K562 (cell line): Measurements from ENCODE around the gene GPR152. TPM values are rescaled to one million over a fixed set of nuclear protein-coding genes. Genes with fewer than 3 reads are reported as not detected.

Source experiments
- ATAC-seq: fragments of 200-7000 bp; cut with Tn5 transposase; 3 replicates; pipeline ENCODE4 v1.9.1; 2020; ENCODE audit warnings: moderate library complexity
- Bru-seq: library from RNA; stranded (reverse); fragments of 400-500 nt; gene quantifications from one replicate; lab custom pipeline; 2021; lab: Mats Ljungman, UMichigan
- BruChase-seq, 2 experiments: library from RNA; stranded (reverse); fragments of 400-500 nt; gene quantifications; one replicate each; lab custom pipeline; 2021; lab: Mats Ljungman, UMichigan
- BruUV-seq: library from RNA; stranded (reverse); fragments of 400-500 nt; replicated peaks from 2 replicates; lab custom pipeline; 2021; lab: Mats Ljungman, UMichigan
- CTCF ChIA-PET: fragments of 300-600 bp; formaldehyde crosslinking; extraction: SDS; loops from one replicate; lab custom pipeline; 2021; ENCODE audit warnings: low intra/inter-chr PET ratio; lab: Yijun Ruan, JAX
- POLR2A ChIA-PET: fragments of 300-600, 350-650 bp; sonication (Branson Sonifier 250); formaldehyde crosslinking; extraction: SDS; loops from one replicate; lab custom pipeline; 2021; ENCODE audit warnings: antibody characterized with exemption, inconsistent platforms; lab: Yijun Ruan, JAX
- DNase-seq, 4 experiments: peaks; one replicate each; pipeline versions ENCODE4 v3.0.0 to v3.0.0-alpha.2; 2011 to 2018; ENCODE audit warnings: low spot score in 3 of 4, mixed read lengths in 3 of 4; ENCODE audit errors: extremely low read depth in 1 of 4
- FAIRE-seq: peaks from 2 replicates; lab custom pipeline; 2011; peaks lifted over from hg19 to GRCh38; lab: Jason Lieb, UNC
- H2AFZ ChIP-seq: 2 replicates; pipeline ENCODE4 v1.6.0; 2011; ENCODE audit warnings: low read depth, low read length, control low read depth, inconsistent platforms
- H3K27ac ChIP-seq: fragments of 200-600 bp; 3 replicates; pipeline ENCODE4 v1.8.0; 2011; ENCODE audit warnings: low read depth, mild to moderate bottlenecking, control low read depth, inconsistent platforms, low read length, moderate library complexity, mixed read lengths; ENCODE audit errors: extremely low read depth
- H3K27me3 ChIP-seq, 2 experiments: fragments of 300-600 bp in 1 of 2; 2 replicates in 1 of 2; 3 replicates in 1 of 2; pipeline versions ENCODE4 v1.6.0 to v1.8.0; 2011; ENCODE audit warnings: inconsistent platforms in 2 of 2, low read length in 2 of 2, mild to moderate bottlenecking in 1 of 2, mixed read lengths in 1 of 2, moderate library complexity in 1 of 2; ENCODE audit not compliant: control insufficient read depth in 2 of 2, insufficient read depth in 2 of 2
- H3K36me3 ChIP-seq: fragments of 300-600 bp; 3 replicates; pipeline ENCODE4 v1.8.0; 2011; ENCODE audit warnings: mild to moderate bottlenecking, low read length, inconsistent platforms; ENCODE audit not compliant: control insufficient read depth, insufficient read depth
- H3K4me1 ChIP-seq, 2 experiments: fragments of 200-600 bp in 1 of 2; replicated peaks in 1 of 2; 2 replicates in 1 of 2; 3 replicates in 1 of 2; pipeline versions ENCODE4 v1.5.1 to v1.8.0; 2011; ENCODE audit warnings: inconsistent platforms in 2 of 2, low read length in 2 of 2, mild to moderate bottlenecking in 1 of 2, mixed read lengths in 1 of 2, moderate library complexity in 1 of 2; ENCODE audit not compliant: control insufficient read depth in 2 of 2, insufficient read depth in 2 of 2
- H3K4me2 ChIP-seq: 2 replicates; pipeline ENCODE4 v1.6.1; 2011; ENCODE audit warnings: low read length, control low read depth, inconsistent platforms, mixed read lengths; ENCODE audit not compliant: insufficient read depth
- H3K4me3 ChIP-seq: fragments of 200-600 bp; sonication (generic), shearing (Covaris generic); 2 replicates; pipeline ENCODE4 v1.5.1; 2016; ENCODE audit warnings: control low read depth, inconsistent platforms
- H3K79me2 ChIP-seq: fragments of 200-600 bp; 3 replicates; pipeline ENCODE4 v1.8.0; 2011; ENCODE audit warnings: low read length, inconsistent platforms; ENCODE audit not compliant: control insufficient read depth, insufficient read depth
- H3K9ac ChIP-seq, 2 experiments: 2 replicates each; pipeline versions ENCODE4 v1.6.0 to v1.6.1; 2011; ENCODE audit warnings: low read depth in 2 of 2, low read length in 2 of 2, control low read depth in 1 of 2, inconsistent platforms in 1 of 2, mild to moderate bottlenecking in 1 of 2, mixed read lengths in 1 of 2; ENCODE audit not compliant: insufficient read depth in 1 of 2
- H3K9me1 ChIP-seq: one replicate; pipeline ENCODE4 v1.6.0; 2011; ENCODE audit warnings: inconsistent platforms, mild to moderate bottlenecking, low read length, moderate library complexity; ENCODE audit not compliant: control insufficient read depth, insufficient read depth
- H3K9me3 ChIP-seq: replicated peaks from 2 replicates; pipeline ENCODE4 v1.5.1; 2011; ENCODE audit warnings: low read depth, low read length, inconsistent platforms; ENCODE audit not compliant: control insufficient read depth, insufficient read depth
- H4K20me1 ChIP-seq: replicated peaks from 2 replicates; pipeline ENCODE4 v1.6.1; 2011; ENCODE audit warnings: low read length, inconsistent platforms, mixed read lengths; ENCODE audit not compliant: control insufficient read depth, insufficient read depth
- ARID4B ChIP-seq: sonication (generic); formaldehyde crosslinking; IDR thresholded peaks from 2 replicates; pipeline ENCODE4 v1.8.0; 2022; ENCODE audit warnings: mild to moderate bottlenecking, missing genetic modification reagents
- WGBS: fragments of 100-300 bp; shearing (Covaris generic); methylation state at CpG from one replicate; pipeline ENCODE4 v1.1.6; 2016; ENCODE audit warnings: low coverage, mixed read lengths; ENCODE audit not compliant: insufficient coverage; ENCODE audit errors: missing lambda C conversion rate; 5-methylcytosine and 5-hydroxymethylcytosine counted together
- in situ Hi-C: fragments of 300-500 bp; cut with MboI; formaldehyde crosslinking; loops from 4 replicates; pipeline ENCODE4 v1.15.0; 2018; ENCODE audit warnings: inconsistent platforms, mixed read lengths
- intact Hi-C: fragments of 100-400 bp; cut with micrococcal nuclease; formaldehyde crosslinking; loops from 2 replicates; pipeline ENCODE4 v1.14.2; 2022
- long read RNA-seq, 3 experiments: library from polyadenylated mRNA in 2 of 3; library from RNA in 1 of 3; unstranded in 2 of 3; stranded (forward) in 1 of 3; transcript quantifications; one replicate each; pipeline ENCODE4 v2.0.0, GENCODE V29; 2019 to 2022
- polyA minus RNA-seq, 3 experiments: library from RNA; depleted of rRNA, polyadenylated mRNA; stranded (reverse); fragments of >200 nt; gene quantifications; 2 replicates each; pipeline ENCODE4 v1.2.3, GENCODE V29; 2011
- polyA plus RNA-seq, 8 experiments: library from polyadenylated mRNA; depleted of rRNA in 4 of 8; stranded (reverse) in 5 of 8; unstranded in 3 of 8; fragments of >200 nt; fragmentation: Nextera tagmentation in 2 of 8; fragmentation: Illumina TruSeq in 1 of 8; extraction: Ambion mirVana in 2 of 8; extraction: Trizol in 1 of 8; gene quantifications; 2 replicates each; pipeline versions ENCODE4 v1.2.1 to v1.2.3, GENCODE V29; 2011 to 2014; ENCODE audit warnings: inconsistent platforms in 1 of 8, missing spikeins in 1 of 8
- total RNA-seq, 7 experiments: library from RNA; depleted of rRNA in 6 of 7; stranded (reverse); fragments of >200 nt in 6 of 7; fragmentation: Illumina TruSeq in 2 of 7; extraction: Trizol in 2 of 7; gene quantifications; 2 replicates each; pipeline versions ENCODE4 v1.2.1 to v1.2.3, GENCODE V29; 2011 to 2021; ENCODE audit warnings: low replicate concordance in 1 of 7
- TF ChIP-seq, protein P1 (sequence below), 2 experiments: IDR thresholded peaks; 2 replicates each; pipeline ENCODE4 v1.6.1; 2012; ENCODE audit warnings: improper control_type of control experiment in 2 of 2, low read depth in 2 of 2, low read length in 2 of 2, borderline replicate concordance in 1 of 2
- TF ChIP-seq, protein P2 (sequence below): fragments of 450-650 bp; IDR thresholded peaks from one replicate; pipeline ENCODE4 v1.6.1; 2018; ENCODE audit warnings: mild to moderate bottlenecking, moderate library complexity; ENCODE audit not compliant: partially characterized antibody

The GPR152 gene, protein sequence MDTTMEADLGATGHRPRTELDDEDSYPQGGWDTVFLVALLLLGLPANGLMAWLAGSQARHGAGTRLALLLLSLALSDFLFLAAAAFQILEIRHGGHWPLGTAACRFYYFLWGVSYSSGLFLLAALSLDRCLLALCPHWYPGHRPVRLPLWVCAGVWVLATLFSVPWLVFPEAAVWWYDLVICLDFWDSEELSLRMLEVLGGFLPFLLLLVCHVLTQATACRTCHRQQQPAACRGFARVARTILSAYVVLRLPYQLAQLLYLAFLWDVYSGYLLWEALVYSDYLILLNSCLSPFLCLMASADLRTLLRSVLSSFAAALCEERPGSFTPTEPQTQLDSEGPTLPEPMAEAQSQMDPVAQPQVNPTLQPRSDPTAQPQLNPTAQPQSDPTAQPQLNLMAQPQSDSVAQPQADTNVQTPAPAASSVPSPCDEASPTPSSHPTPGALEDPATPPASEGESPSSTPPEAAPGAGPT
- total RNA-seq (2011; cell fraction: chromatin; rRNA removed; ENCODE audit: low replicate concordance) = not detected in 2 replicates
- not detected in 2 replicates for total RNA-seq (2011; cell fraction: nucleolus; rRNA removed)
- total RNA-seq (2011; cell fraction: nucleoplasm; rRNA removed) = not detected in 2 replicates
- total RNA-seq (2014; rRNA removed) (not detected in 2 replicates), total RNA-seq (2014; rRNA removed; fragmentation: Illumina TruSeq; extraction: Trizol) (not detected in 2 replicates), total RNA-seq (2015; rRNA removed; fragmentation: Illumina TruSeq; extraction: Trizol) (not detected in 2 replicates), total RNA-seq (2021) (not detected in 2 replicates), polyA plus RNA-seq (2011; rRNA removed) (not detected in 2 replicates), polyA plus RNA-seq (2014; fragmentation: Illumina TruSeq; extraction: Trizol) (not detected in 2 replicates), polyA plus RNA-seq (2014; fragmentation: Nextera tagmentation; extraction: Ambion mirVana) (not detected), polyA plus RNA-seq (2014; rRNA removed) (not detected in 2 replicates), polyA minus RNA-seq (2011; rRNA and poly(A)+ RNA removed) (not detected in 2 replicates), Bru-seq, nascent RNA (not detected), BruChase-seq, experiment 1, labeled RNA remaining after a 2-hour chase (not detected), BruChase-seq, experiment 2, labeled RNA remaining after a 6-hour chase (not detected)
- not detected in 2 replicates for polyA plus RNA-seq (2011; cell fraction: cytosol; rRNA removed)
- not detected in 2 replicates for polyA plus RNA-seq (2011; cell fraction: nucleus; rRNA removed)
- polyA plus RNA-seq (2012) = not detected in 2 replicates
- not detected in 2 replicates for polyA minus RNA-seq (2011; cell fraction: cytosol; rRNA and poly(A)+ RNA removed)
- polyA minus RNA-seq (2011; cell fraction: nucleus; rRNA and poly(A)+ RNA removed) = not detected in 2 replicates
- long read RNA-seq, experiment 1 = 0 reads
- long read RNA-seq, experiment 2 = 0 reads
- long read RNA-seq, experiment 3 = 0 reads

- CTCF ChIA-PET = no interaction called here
- H3K4me2 ChIP-seq = no peak within 1 kb of the TSS
- H3K9ac ChIP-seq = peak within 1 kb of the TSS in 1 of 2 experiments; percentile 73; a peak in 2 of 4 replicates
- peaks cover 0 to 40% of the 10 kb centered on the region in 2 experiments; a peak in 2 of 5 replicates for H3K4me1 ChIP-seq
- FAIRE-seq = no peak
- H3K36me3 ChIP-seq = no peaks in the 10 kb centered on the region
- H3K4me3 ChIP-seq = no peak within 1 kb of the TSS
- no peaks in the 10 kb centered on the region for H3K9me1 ChIP-seq
- intact Hi-C loops = no loop called here
- no peaks in the 10 kb centered on the region for H3K79me2 ChIP-seq
- in situ Hi-C loops = no loop called here
- POLR2A ChIA-PET = interaction anchor here (0.6 to 1.5 kb wide), 3 partner anchors 11 to 12 kb away, joined by 3 to 6 read pairs (median 4); no protein-coding TSS in a partner anchor
- no peaks in the 10 kb centered on the region for H3K27me3 ChIP-seq
- peak; percentile 25; the same call in 1 of the 3 replicates for ATAC-seq
- BruUV-seq = no TSS peak
- H4K20me1 ChIP-seq = no peaks in the 10 kb centered on the region
- no peak within 1 kb of the TSS for H3K27ac ChIP-seq
- WGBS = 67% methylated on average over 17 of the region's 33 CpGs
- DNase-seq = no peak
- peak within 1 kb of the TSS; percentile 58 for H2AFZ ChIP-seq
- no peaks in the 10 kb centered on the region for H3K9me3 ChIP-seq
- TF ChIP-seq, protein P1, sequence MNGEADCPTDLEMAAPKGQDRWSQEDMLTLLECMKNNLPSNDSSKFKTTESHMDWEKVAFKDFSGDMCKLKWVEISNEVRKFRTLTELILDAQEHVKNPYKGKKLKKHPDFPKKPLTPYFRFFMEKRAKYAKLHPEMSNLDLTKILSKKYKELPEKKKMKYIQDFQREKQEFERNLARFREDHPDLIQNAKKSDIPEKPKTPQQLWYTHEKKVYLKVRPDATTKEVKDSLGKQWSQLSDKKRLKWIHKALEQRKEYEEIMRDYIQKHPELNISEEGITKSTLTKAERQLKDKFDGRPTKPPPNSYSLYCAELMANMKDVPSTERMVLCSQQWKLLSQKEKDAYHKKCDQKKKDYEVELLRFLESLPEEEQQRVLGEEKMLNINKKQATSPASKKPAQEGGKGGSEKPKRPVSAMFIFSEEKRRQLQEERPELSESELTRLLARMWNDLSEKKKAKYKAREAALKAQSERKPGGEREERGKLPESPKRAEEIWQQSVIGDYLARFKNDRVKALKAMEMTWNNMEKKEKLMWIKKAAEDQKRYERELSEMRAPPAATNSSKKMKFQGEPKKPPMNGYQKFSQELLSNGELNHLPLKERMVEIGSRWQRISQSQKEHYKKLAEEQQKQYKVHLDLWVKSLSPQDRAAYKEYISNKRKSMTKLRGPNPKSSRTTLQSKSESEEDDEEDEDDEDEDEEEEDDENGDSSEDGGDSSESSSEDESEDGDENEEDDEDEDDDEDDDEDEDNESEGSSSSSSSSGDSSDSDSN (IDR thresholded peaks at IDR 0.05; ENCODE audit: borderline replicate concordance in 1 of 2, low read depth in 2 of 2, low read length in 2 of 2) = no peak
- TF ChIP-seq, protein P2, sequence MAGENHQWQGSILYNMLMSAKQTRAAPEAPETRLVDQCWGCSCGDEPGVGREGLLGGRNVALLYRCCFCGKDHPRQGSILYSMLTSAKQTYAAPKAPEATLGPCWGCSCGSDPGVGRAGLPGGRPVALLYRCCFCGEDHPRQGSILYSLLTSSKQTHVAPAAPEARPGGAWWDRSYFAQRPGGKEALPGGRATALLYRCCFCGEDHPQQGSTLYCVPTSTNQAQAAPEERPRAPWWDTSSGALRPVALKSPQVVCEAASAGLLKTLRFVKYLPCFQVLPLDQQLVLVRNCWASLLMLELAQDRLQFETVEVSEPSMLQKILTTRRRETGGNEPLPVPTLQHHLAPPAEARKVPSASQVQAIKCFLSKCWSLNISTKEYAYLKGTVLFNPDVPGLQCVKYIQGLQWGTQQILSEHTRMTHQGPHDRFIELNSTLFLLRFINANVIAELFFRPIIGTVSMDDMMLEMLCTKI = no peak
- TF ChIP-seq ARID4B (CRISPR knock-in tag) = no peak
Measured at GRCh38 chr11:67452141-67452952, at the start of gene GPR152. Gene GPR152, minus strand, starts transcription at chr11:67452729. Its CDS starts 5 bp downstream, at chr11:67452724.
